GM12864 (cell line): Measurements from ENCODE around the gene UBE2J1.

Experiments used
- DNase-seq: peaks from one replicate; pipeline ENCODE4 v3.0.0-alpha.2; 2011; ENCODE audit warnings: low read depth
- H3K4me3 ChIP-seq: 2 replicates; pipeline ENCODE4 v1.5.1; 2011; ENCODE audit warnings: mild to moderate bottlenecking, low read depth, low read length, control low read depth
- CTCF ChIP-seq: IDR thresholded peaks from 2 replicates; pipeline ENCODE4 v1.5.1; 2011; ENCODE audit warnings: low read depth, mild to moderate bottlenecking, moderate library complexity, low read length, control low read depth, inconsistent platforms; ENCODE audit errors: missing control alignments

UBE2J1 gene

GRCh38 chr6:89281779-89282246 is 70.7 kb downstream of the UBE2J1 start:
- DNase-seq: peak; percentile 69
- TF ChIP-seq CTCF: peak; percentile 98
- H3K4me3 ChIP-seq: no peak overlapping the region

- TF ChIP-seq CTCF: no peak
- no peak overlapping the region for H3K4me3 ChIP-seq
- no peak for DNase-seq
Observed at GRCh38 chr6:89278956-89279355, 73.6 kb downstream of the UBE2J1 start.
